H1 (cell line): ENCODE results near the gene PDCD5. TPM values are rescaled to one million over a fixed set of nuclear protein-coding genes. Genes with fewer than 3 reads are reported as not detected.

Experiments used
- CTCF ChIA-PET: fragments of 300-600 bp; sonication (Branson Sonifier 250); formaldehyde crosslinking; loops from one replicate; lab custom pipeline; 2021; ENCODE audit not compliant: partially characterized antibody; lab: Charles Lee
- POLR2A ChIA-PET: fragments of 300-600 bp; sonication (Branson Sonifier 250); formaldehyde crosslinking; loops from one replicate; lab custom pipeline; 2021; ENCODE audit warnings: inconsistent platforms; ENCODE audit not compliant: partially characterized antibody; lab: Charles Lee
- DNase-seq, 2 experiments: peaks; one replicate each; pipeline versions ENCODE4 v3.0.0 to v3.0.0-alpha.2; 2010 to 2022; ENCODE audit warnings: low spot score in 2 of 2, low read depth in 1 of 2, mixed read lengths in 1 of 2
- FAIRE-seq: peaks from 2 replicates; lab custom pipeline; 2011; peaks lifted over from hg19 to GRCh38; lab: Jason Lieb, UNC
- H2AFZ ChIP-seq: 2 replicates; pipeline ENCODE4 v1.8.1; 2012; ENCODE audit warnings: low read length, inconsistent platforms
- H2AK5ac ChIP-seq: 2 replicates; pipeline ENCODE4 v1.6.1; 2013; ENCODE audit warnings: low read depth, low read length
- H2BK120ac ChIP-seq: replicated peaks from 2 replicates; pipeline ENCODE3; 2013; ENCODE audit warnings: low read depth, low read length, inconsistent platforms
- H2BK12ac ChIP-seq: 2 replicates; pipeline ENCODE4 v1.6.1; 2013; ENCODE audit warnings: low read depth, low read length
- H2BK15ac ChIP-seq: 2 replicates; pipeline ENCODE4 v1.6.1; 2013; ENCODE audit warnings: low read length
- H2BK20ac ChIP-seq: 2 replicates; pipeline ENCODE4 v1.6.1; 2013; ENCODE audit warnings: low read length
- H2BK5ac ChIP-seq: 2 replicates; pipeline ENCODE4 v1.6.1; 2013; ENCODE audit warnings: low read depth, low read length
- H3K14ac ChIP-seq: 2 replicates; pipeline ENCODE4 v1.6.1; 2013; ENCODE audit warnings: inconsistent platforms; ENCODE audit not compliant: insufficient read length
- H3K18ac ChIP-seq: 2 replicates; pipeline ENCODE4 v1.6.1; 2013; ENCODE audit warnings: low read length; ENCODE audit errors: extremely low read depth
- H3K23ac ChIP-seq: 2 replicates; pipeline ENCODE4 v1.6.1; 2013; ENCODE audit warnings: inconsistent platforms; ENCODE audit not compliant: insufficient read length
- H3K23me2 ChIP-seq: 2 replicates; pipeline ENCODE4 v1.6.1; 2013; ENCODE audit warnings: low read depth, low read length
- H3K27ac ChIP-seq: 2 replicates; pipeline ENCODE4 v1.6.1; 2011; ENCODE audit warnings: low read depth, low read length, inconsistent platforms
- H3K27me3 ChIP-seq, 4 experiments: replicated peaks in 1 of 4; 1 replicate in 1 of 4; 2 replicates in 3 of 4; pipeline versions ENCODE4 v1.6.1 to v1.8.1; 2011 to 2013; ENCODE audit warnings: low read length in 3 of 4, mild to moderate bottlenecking in 3 of 4, inconsistent platforms in 2 of 4, mixed read lengths in 2 of 4, moderate library complexity in 1 of 4; ENCODE audit not compliant: control insufficient read depth in 3 of 4, insufficient read depth in 3 of 4; ENCODE audit errors: extremely low read depth in 1 of 4
- H3K36me3 ChIP-seq, 4 experiments: 2 replicates each; pipeline versions ENCODE4 v1.6.1 to v1.8.1; 2011 to 2013; ENCODE audit warnings: mild to moderate bottlenecking in 4 of 4, low read length in 3 of 4, moderate library complexity in 2 of 4, control low read depth in 1 of 4, inconsistent platforms in 1 of 4; ENCODE audit not compliant: insufficient read depth in 4 of 4, control insufficient read depth in 2 of 4
- H3K4ac ChIP-seq: replicated peaks from 2 replicates; pipeline ENCODE3; 2013; ENCODE audit warnings: low read length, low read depth, mixed read lengths, inconsistent platforms; ENCODE audit not compliant: insufficient read length
- H3K4me1 ChIP-seq, 4 experiments: replicated peaks in 1 of 4; 1 replicate in 1 of 4; 2 replicates in 3 of 4; pipeline versions ENCODE4 v1.6.1 to v1.8.1; 2011 to 2013; ENCODE audit warnings: low read length in 3 of 4, inconsistent platforms in 2 of 4, mixed read lengths in 1 of 4; ENCODE audit not compliant: insufficient read depth in 4 of 4, control insufficient read depth in 3 of 4
- H3K4me2 ChIP-seq, 2 experiments: 2 replicates each; pipeline versions ENCODE4 v1.6.1 to v1.8.1; 2011 to 2013; ENCODE audit warnings: low read depth in 2 of 2, low read length in 2 of 2, control low read depth in 1 of 2, inconsistent platforms in 1 of 2, mild to moderate bottlenecking in 1 of 2; ENCODE audit not compliant: insufficient read depth in 1 of 2
- H3K4me3 ChIP-seq, 4 experiments: fragments of 200-600, 300-600 bp in 1 of 4; sonication (generic), shearing (Covaris generic), sonication (Bioruptor Twin) in 1 of 4; 2 replicates each; pipeline versions ENCODE4 v1.5.1 to v1.8.1; 2011 to 2016; ENCODE audit warnings: low read length in 4 of 4, low read depth in 3 of 4, control low read depth in 2 of 4, inconsistent platforms in 2 of 4, mild to moderate bottlenecking in 2 of 4, mixed read lengths in 1 of 4, moderate library complexity in 1 of 4; ENCODE audit not compliant: insufficient read depth in 2 of 4; ENCODE audit errors: extremely low read depth in 1 of 4
- H3K56ac ChIP-seq: replicated peaks from 2 replicates; pipeline ENCODE3; 2013; ENCODE audit warnings: low read depth, mild to moderate bottlenecking, mixed read lengths, low read length, inconsistent platforms; ENCODE audit not compliant: insufficient read length
- H3K79me1 ChIP-seq: 2 replicates; pipeline ENCODE4 v1.6.1; 2013; ENCODE audit warnings: low read depth, low read length, control low read depth
- H3K79me2 ChIP-seq, 2 experiments: 2 replicates each; pipeline versions ENCODE4 v1.6.1 to v1.8.1; 2012 to 2013; ENCODE audit warnings: low read length in 2 of 2, mild to moderate bottlenecking in 2 of 2, inconsistent platforms in 1 of 2; ENCODE audit not compliant: insufficient read depth in 2 of 2, control insufficient read depth in 1 of 2
- H3K9ac ChIP-seq, 4 experiments: replicated peaks in 1 of 4; 1 replicate in 1 of 4; 2 replicates in 3 of 4; pipeline versions ENCODE4 v1.6.1 to v1.8.1; 2011 to 2013; ENCODE audit warnings: low read depth in 3 of 4, low read length in 3 of 4, control low read depth in 2 of 4, mild to moderate bottlenecking in 2 of 4, moderate library complexity in 2 of 4, inconsistent platforms in 1 of 4; ENCODE audit errors: extremely low read depth in 1 of 4
- H3K9me3 ChIP-seq, 2 experiments: 2 replicates each; pipeline versions ENCODE4 v1.6.1 to v1.8.1; 2012 to 2013; ENCODE audit warnings: mild to moderate bottlenecking in 2 of 2, moderate library complexity in 2 of 2, control low read depth in 1 of 2, inconsistent platforms in 1 of 2, low read depth in 1 of 2, low read length in 1 of 2, mixed read lengths in 1 of 2; ENCODE audit not compliant: insufficient read depth in 2 of 2
- H4K20me1 ChIP-seq, 2 experiments: replicated peaks in 1 of 2; 2 replicates each; pipeline versions ENCODE3 to v1.8.1; 2011 to 2013; ENCODE audit warnings: inconsistent platforms in 2 of 2, low read length in 2 of 2, mild to moderate bottlenecking in 1 of 2; ENCODE audit not compliant: insufficient read depth in 2 of 2, control insufficient read depth in 1 of 2
- H4K5ac ChIP-seq: 2 replicates; pipeline ENCODE4 v1.6.1; 2013; ENCODE audit warnings: low read length, low read depth, mixed read lengths, inconsistent platforms; ENCODE audit not compliant: insufficient read length
- H4K8ac ChIP-seq: 2 replicates; pipeline ENCODE4 v1.8.0; 2013; ENCODE audit warnings: mild to moderate bottlenecking, moderate library complexity, low read length, inconsistent platforms; ENCODE audit not compliant: insufficient read depth; ENCODE audit errors: extremely low read depth
- H4K91ac ChIP-seq: replicated peaks from 2 replicates; pipeline ENCODE3; 2013; ENCODE audit warnings: low read length, mixed read lengths, inconsistent platforms; ENCODE audit not compliant: insufficient read length
- ASH2L ChIP-seq: fragments of 200-600, 300-600 bp; sonication (generic); IDR thresholded peaks from one replicate; pipeline ENCODE4 v1.7.1; 2017; ENCODE audit warnings: low read length
- HDAC6 ChIP-seq: IDR thresholded peaks from one replicate; pipeline ENCODE4 v1.7.1; 2012; ENCODE audit warnings: low read depth, mild to moderate bottlenecking, inconsistent platforms, low read length, moderate library complexity
- MAFK ChIP-seq: IDR thresholded peaks from 2 replicates; pipeline ENCODE4 v1.6.1; 2012; ENCODE audit warnings: low read depth, mild to moderate bottlenecking, improper control_type of control experiment, low read length
- WGBS, 2 experiments: shearing (Covaris generic) in 1 of 2; methylation state at CpG; one replicate each; pipeline versions ENCODE4 v1.1.6 to v1.1.7; 2013 to 2015; ENCODE audit warnings: low lambda C conversion rate in 2 of 2, mixed read lengths in 2 of 2, inconsistent platforms in 1 of 2, low coverage in 1 of 2, missing lambda C conversion rate in 1 of 2; ENCODE audit not compliant: insufficient replicate concordance in 2 of 2, insufficient coverage in 1 of 2, insufficient read length in 1 of 2; ENCODE audit errors: extremely low coverage in 1 of 2, missing lambda C conversion rate in 1 of 2; 5-methylcytosine and 5-hydroxymethylcytosine counted together
- polyA plus RNA-seq, 7 experiments: library from polyadenylated mRNA; depleted of rRNA in 3 of 7; stranded (reverse) in 5 of 7; unstranded in 2 of 7; fragments of >200 nt in 5 of 7; fragments of 200-250 nt in 2 of 7; gene quantifications; 1 replicate in 5 of 7; 2 replicates in 1 of 7; 4 replicates in 1 of 7; pipeline versions ENCODE4 v1.2.1 to v1.2.3, GENCODE V29; 2011 to 2013; ENCODE audit warnings: missing spikeins in 2 of 7, mixed read lengths in 2 of 7
- total RNA-seq: library from RNA; stranded (reverse); fragmentation: NEBNext Ultra II Directional; extraction: Animal tissue kit (Norgen Biotek cat#: 25700); gene quantifications from 2 replicates; pipeline ENCODE4 v1.2.1, GENCODE V29; 2021

Gene PDCD5
- total and polyA plus RNA-seq, 2 of the 8 experiments (the other 6 are each of a cell fraction or from before 2014, with no cell fraction given): 43.2 to 98.8 TPM

DNA sequence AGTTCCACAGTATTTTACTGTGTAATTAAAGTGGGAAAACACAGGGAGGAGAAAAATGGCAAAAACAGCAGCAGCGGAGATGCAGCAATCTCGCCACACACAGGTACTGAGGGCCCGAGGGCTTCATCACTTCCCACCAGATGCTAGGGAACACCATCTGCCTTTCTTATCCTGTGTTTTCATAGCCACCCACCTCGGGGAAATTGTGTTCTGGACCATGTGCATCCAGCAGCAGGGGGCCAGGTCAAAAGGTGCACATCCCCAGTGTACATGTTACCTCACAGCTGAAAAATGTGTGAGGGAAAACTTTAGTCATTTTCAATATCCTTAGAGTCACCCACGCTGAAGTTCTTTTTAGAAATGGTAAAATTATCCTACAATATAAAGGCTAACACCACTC lies 30.2 kb downstream of the PDCD5 start:
- Histone ChIP-seq H3K56ac (no peak overlapping the region), H2BK120ac (no peak overlapping the region), H2BK12ac (no peak overlapping the region), H4K91ac (no peak overlapping the region), H3K4me2 (no peak overlapping the region), H2AFZ (no peak overlapping the region), H4K5ac (no peak overlapping the region), H3K18ac (no peak overlapping the region), H4K20me1 (peaks cover 2 to 3% of the 10 kb centered on the region in 2 experiments), H3K23ac (no peak overlapping the region), H2AK5ac (no peak overlapping the region), H3K4me1 (no peaks in the 10 kb centered on the region), H2BK15ac (no peak overlapping the region), H3K27ac (no peak overlapping the region), H3K23me2 (no peaks in the 10 kb centered on the region), H3K79me1 (no peaks in the 10 kb centered on the region; the same call in 1 of the 2 replicates), H2BK20ac (no peak overlapping the region), H3K79me2 (no peaks in the 10 kb centered on the region), H3K36me3 (peaks cover 7 to 41% (median 22%) of the 10 kb centered on the region in 4 experiments), H3K27me3 (no peaks in the 10 kb centered on the region), H2BK5ac (no peak overlapping the region), H4K8ac (no peak overlapping the region), H3K9ac (no peak overlapping the region), H3K9me3 (no peaks in the 10 kb centered on the region), H3K4me3 (no peak overlapping the region), H3K4ac (no peak overlapping the region), H3K14ac (no peak overlapping the region)
- DNase-seq (no peak), FAIRE-seq (no peak)
- WGBS, 2 experiments: 85% methylated on average over 5 of the region's 5 CpGs; no CpG with 5 or more reads in 1 of the 2 experiments
- ChIA-PET CTCF (interaction anchor here (1.6 kb wide), 1 partner anchor 9 kb away, joined by 3 read pairs; no protein-coding TSS in a partner anchor), POLR2A (no interaction called here)
- TF ChIP-seq HDAC6 (no peak), ASH2L (no peak), MAFK (no peak)
